ENCODE data around the gene CDHR5.
A peak's percentile ranks its signal among the peaks of the same experiment; 100 is the strongest.

The CDHR5 gene

DNA sequence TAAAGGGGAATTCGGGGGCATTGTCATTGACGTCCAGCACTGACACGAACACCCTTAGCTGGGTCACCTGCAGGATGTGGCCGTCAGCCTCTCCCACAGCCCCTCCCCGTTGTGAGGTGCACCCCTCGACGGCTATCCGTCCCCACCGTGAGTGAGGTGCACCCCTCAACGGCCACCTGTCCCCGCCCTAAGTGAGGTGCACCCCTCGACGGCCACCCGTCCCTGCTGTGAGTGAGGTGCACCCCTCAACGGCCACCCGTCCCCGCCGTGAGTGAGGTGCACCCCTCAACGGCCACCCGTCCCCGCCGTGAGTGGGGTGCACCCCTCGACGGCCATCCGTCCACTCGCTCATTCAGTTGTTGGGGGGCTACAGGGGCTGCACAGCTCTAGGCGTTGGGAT, 2.9 kb downstream of the CDHR5 start:
- no peak for DNase-seq (ENCODE audit: low read depth)

DNA sequence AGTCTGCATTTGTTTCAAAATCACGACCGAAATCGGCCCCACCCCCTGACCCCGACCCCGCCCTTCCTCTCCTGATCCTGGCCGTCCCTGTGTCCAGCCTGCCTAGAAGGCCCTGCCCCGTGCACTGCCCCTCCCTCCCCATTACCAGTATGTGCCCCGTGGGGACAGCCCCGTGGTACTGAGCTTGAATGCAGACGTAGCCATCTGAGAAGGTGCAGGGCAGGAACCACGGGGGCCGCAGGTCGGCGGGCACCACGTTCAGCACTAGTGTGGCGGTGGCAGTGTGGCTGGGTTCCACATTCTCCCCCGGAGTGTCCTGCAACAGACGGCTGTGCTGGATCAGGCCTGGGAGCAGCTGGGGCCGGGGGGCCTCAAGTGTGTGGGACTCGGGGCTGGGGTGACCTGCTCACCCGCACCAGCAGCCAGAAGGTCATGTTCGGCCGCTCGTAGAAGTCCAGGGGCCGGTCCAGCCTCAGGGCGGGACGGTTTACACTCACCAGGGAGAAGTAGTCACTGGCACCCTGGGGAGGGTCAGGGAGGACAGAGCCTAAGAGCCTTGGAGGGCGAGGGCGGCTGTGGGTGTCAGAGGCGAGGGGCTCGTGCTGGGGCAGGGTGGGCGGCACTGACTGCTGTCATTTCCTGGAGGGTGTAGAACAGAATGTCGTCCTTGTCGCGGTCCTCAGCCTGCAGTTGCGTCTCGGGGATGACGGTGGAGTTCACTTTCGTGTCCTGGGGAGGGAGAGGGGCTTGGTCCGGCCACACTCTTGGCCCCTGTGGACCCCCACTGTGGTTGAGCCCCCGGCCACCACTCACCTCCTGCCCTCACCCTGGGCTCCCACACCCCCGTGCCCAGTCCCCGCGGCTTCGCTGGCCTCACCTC, 3.6 kb downstream of the CDHR5 start:
- no peak for DNase-seq (ENCODE audit: low read depth)

DNA sequence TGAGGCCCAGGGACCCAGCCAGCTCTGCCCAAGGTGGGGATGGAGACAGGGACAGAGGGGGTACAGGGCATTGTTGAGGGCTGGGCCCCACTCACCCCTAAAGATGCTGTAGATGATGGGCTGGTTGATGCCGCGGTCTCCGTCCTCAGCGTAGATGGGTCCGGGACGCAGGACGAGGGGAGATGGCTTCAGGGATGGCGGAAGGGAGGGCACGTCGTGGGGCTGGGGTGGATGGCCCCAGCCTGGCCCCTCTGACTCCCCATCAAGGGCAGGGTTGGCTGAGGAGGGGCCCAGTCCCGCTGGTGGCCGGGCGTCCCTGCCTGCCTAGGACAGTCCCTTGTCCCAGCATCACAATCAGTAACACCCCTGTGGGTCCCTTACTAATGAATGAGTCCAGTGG, 4.6 kb downstream of the CDHR5 start:
- no peak for DNase-seq (ENCODE audit: low read depth)

DNA sequence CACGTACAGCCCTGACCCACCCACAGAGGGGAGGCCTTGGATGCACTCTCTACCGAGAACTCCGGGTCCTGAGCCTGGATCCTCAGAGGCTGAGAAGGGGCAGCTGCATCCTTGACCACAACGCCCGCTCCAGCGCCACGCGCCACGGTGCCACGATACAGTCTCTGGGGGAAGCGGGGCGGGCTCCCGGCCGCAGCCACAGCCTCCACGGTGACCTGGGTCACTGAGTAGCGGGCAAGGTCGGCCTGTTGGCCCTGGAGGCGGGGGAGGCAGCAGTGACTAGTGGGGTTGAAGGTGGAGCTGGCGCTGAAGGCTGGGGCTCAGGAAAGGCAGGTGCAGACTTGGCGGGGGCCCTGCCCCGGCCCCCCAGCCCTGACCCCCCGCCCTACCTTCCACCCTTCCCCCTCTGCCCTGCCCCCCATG, 5.1 kb downstream of the CDHR5 start:
- no peak for DNase-seq (ENCODE audit: low read depth)

DNA sequence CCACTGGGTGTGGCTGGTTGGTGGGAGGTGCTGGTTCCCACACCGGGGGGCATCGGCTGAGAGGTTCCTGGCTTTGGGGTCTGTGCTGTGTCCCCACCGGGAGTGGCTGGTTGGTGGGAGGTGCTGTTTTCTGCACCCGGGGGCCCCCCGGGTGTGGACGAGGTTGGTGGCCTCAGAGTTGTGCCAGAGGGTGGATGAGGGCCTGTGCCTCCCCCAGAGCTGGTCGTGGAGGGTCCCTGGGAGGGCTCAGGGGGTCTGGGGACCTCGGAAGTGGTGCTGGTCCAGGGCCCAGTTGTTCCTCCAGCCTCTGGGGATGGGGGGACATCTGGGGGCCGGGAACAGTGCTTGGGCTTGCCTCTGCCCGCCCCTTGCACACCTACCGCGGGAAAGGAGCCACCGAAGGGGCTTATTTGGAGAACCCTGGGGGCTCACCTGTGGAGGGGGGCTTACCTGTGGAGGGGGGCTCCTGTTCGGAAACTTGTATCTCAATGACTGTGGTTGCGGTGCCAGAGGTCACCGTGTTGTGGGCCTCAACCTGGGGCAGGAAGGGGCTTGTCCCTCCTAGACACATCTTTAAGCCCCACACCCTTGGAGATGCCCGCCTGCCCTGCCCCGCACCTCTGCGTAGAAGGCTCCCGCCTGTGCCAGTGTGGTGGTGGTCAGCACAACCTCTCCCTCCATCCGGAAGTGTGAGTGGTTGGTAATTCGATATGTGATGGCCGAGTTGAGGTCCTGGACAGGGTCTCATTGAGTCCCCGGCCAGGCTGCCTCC, 5.7 kb downstream of the CDHR5 start:
- no peak for DNase-seq (ENCODE audit: low read depth)

DNA sequence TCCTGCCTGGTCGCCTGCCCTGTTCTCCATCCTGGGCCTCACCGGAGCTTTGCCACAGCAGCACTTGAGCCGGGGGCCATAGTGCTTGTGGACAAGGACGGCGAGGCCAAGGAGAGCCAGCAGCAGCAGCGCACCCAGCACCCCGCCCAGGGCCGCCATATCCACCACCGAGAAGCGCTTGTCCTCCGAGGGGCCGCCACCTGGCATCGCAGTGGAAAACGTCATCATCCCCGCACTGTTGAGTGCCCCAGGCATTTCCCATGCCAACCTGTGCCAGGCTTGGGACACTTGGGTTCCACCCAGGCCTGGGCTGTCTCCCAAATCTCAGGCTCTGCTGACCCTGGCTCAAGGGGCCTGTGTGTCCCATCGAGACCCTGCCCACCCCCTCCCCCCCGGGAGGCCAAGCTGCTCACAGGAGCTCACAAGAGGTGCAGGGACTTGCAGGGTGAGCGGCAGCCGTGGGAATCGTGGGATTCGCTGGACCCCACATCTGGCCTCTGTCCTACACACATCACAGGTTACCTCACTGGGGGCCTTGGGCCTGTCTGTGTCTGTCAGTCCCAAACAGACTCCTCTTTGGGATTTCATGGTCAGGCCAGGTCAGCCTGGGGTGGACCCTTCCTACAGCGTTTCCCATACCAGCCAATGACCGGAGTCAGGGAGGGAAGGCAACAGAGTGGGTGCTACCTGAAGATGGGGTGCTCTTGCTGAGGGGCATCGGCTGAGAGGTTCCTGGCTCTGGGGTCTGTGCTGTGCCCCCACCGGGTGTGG, 6.7 kb downstream of the CDHR5 start:
- no peak for DNase-seq (ENCODE audit: low read depth)

DNA sequence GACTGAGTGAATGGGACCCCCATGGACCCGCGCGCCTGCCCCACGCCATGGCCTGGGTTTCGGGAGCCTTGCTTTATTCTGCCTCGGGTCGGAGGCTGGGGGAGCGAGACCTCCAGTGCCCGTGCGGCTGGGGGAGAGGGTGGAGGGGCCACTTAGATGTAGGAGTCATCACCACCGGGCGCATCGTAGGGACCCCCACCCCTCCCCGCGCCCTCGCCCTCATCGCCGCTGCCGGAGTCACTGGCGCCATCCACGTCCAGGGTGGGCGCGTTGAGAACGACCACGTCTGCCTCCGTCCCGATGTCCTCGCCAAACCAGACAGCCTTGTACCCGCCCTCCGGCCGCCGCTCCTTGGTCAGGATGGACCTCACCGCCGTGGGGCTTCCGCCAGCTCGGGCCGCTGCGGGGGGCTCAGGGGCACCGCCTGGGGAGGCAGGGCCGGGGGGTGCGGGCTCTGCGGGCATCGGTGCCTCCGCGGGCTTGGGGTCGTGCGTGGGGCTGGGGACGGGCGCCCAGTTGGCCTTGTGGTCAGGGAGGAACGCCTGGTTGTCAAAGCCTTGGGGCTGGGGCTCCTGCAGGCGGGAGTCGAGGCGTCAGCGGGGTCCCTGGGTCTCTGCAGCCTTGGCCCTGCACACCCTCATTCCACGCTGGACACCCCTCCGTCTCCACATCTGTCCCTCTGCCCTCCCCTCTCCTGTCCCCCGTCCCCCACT, 7.4 kb downstream of the CDHR5 start:
- DNase-seq (ENCODE audit: low read depth): no peak

DNA sequence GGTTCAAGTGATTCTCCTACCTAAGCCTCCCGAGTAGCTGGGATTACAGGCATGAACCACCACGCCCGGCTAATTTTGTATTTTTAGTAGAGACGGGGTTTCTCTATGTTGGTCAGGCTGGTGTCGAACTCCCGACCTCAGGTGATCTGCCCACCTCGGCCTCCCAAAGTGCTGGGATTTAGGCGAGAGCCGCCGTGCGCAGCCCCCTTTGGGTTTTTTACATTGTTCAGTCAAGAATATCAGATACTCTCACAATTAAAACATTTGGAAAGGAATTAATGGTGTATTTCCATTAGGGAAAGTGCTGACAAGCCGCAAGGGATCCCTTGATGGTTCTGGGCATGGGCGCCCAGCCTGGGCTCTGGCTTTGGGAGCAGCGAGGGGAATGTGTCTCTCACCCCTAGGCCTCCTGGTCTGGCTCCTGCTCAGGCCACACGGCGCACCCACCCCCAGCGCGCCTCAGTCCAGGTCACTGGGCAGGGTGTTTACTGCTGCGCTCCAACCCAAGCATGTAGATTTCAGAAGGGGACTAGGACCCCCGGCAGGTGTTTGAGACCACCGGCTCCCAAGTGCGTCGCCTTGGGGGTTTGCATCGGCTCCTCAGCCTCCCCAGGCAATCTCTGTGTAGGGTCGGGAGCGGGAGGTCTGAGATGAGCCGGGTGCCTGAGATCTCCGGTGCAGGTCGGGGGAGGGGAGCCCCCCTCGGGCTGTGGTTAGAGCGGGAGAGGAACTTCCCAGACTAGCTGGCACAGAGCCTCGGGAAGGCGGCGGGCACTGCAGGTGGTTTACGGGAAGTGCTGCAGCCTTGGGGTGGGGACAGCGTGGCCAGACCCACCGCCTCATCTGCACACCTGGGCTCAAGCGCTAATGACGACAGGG, 8.2 kb downstream of the CDHR5 start:
- DNase-seq (ENCODE audit: low read depth): no peak

DNA sequence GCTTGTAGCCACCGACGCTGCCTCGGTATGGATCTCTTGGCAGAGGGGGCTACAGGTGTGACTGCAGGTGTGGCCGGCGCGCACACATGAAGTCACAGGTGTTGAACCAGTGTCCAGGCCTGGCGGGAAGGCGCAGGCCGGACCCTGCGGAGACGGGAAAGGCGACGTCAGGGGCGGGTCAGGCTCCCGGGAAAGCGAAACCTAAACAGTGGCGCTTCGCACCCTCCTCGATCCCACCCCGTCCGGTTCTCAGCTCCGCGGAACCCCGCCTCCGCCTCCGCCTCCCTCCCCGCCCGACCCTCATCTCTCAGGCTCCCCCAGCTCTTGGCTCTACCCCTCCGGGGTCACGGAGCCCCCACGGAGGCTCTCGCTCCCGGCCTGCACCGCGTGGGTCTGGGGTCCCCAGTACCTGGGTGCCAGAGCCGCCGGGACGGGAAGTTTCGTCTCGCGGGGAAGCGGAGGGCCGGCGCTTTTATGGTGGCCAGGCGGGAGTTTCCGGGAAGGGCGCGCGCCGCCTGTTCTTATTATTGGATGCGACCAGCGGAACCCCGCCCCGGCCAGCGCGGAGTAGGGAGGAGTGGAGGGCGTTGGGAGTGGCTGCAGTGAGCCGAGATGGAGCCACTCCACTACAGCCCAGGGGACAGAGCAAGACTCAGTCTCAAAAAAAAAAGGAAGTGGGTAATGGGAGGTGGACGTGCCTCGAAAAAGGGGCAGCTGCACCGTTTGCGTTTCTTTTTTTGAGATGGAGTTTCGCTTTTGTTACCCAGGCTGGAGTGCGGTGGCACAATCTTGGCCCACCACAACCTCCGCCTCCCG, 9.0 kb downstream of the CDHR5 start, which contains the start of gene IRF7:
TSS of gene IRF7 (minus strand) at position 447 of the 816 bp plus-strand sequence. CDS start 586 bp downstream, outside the sequence.
- peak; percentile 94 for DNase-seq (ENCODE audit: low read depth)

DNA sequence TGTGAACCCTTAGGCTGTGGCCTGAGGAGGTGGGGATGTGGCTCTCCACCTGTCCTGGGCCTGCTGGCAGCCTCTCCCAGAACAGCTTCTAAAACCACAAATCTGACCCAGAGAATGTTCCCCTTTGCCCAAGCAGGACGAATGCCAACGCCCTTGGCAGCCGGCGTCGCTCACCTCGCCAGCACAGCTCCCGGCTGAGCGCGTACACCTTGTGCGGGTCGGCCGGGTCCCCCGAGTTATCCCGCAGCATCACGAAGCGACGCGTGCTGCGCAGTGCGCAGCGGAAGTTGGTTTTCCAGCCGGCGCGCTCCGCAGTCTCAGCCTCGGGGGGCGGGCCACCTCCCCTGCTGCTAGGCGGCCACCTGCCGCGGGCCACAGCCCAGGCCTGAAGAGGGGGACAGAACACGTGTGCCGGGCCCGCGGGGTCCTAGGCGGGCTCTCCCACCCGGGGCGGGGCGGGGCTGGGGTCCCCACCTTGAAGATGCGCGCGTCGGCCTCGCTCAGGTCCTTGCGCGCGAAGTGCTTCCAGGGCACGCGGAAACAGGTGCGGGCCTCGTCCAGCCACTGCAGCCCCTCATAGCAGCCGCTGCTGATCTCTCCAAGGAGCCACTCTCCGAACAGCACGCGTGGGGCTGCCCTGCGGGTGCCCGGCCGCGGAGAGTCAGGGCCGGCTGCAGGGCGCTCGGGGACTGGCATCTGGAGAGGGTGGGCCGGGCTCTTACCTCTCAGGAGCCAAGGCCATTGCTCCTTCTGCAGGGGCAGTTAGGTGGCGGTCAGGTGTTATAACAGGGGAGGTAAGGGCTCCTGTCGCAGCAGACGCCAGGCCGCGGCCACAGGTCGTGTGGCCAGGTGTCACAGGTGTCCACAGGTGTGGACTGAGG, 9.9 kb downstream of the CDHR5 start:
- no peak for DNase-seq (ENCODE audit: low read depth)

DNA sequence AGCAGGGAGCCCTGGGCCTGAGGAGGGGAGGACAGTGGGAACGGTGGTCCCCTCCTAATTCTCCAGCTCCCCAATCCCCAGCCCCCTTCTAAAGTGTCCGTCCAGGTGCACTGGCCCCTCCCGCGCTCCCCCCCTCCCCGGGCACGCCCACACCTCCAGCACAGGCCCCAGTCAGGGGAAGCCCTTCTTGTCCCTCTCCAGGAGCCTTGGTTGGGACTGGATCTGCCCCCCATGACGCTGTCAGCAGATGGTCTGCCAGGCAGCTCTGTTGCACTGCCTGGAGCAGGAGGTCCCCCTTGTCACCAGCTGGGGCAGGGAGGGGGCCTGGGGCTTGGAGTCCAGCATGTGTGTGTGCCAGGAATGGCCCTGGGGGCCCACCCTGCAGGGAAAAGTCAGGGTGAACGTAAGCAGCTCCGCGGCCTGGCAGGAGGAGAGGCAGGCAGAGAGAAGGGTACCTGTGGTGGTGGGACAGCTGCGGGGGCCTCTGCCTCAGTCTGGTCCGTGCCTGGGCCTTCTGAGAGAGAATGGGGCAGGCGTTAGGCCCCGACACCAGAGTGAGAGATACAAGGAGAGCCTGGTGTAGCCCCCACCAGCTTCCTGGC, 10.6 kb downstream of the CDHR5 start:
- no peak for DNase-seq (ENCODE audit: low read depth)

DNA sequence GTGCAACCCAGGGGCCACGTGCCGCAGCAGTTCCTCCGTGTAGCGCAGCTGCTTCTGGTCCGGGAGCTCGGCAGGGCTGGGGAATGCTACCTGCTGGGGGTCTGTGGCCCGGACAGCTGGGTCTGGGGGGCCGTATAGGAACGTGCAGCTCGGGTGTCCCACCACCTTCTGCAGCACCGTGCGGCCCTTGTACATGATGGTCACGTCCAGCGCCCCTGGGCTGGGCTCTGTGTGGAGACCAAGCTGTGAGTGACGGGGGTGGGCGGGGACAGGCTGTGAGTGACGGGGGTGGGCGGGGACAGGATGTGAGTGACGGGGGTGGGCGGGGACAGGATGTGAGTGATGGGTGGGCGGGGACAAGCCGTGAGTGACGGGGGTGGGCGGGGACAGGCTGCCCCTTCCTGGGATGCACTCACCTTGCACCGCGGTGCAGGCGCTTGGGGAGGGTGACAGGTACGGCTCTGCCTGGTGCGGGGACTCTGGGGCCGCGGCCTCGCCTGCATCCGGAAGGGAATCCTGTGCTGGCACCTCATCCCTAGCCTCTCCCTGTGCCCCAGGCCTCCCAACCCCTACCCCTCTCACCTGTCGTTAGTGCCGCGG, 11.3 kb downstream of the CDHR5 start:
- DNase-seq (ENCODE audit: low read depth): peak; percentile 70

DNA sequence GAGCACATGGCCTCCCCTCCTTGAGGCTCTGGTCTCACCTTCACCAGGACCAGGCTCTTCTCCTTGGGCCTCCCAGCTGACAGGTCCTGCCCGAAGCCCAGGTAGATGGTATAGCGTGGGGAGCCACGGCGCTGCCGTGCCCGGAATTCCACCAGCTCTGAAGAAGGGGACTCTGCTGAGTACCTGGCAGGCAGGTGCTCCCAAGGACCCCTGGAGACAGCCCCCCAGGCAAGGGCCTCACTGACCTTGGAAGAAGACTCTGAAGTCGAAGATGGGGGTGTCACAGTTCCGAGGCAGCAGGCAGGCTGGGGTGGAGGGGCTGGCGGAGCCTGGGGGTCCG, 11.8 kb downstream of the CDHR5 start:
- no peak for DNase-seq (ENCODE audit: low read depth)

DNA sequence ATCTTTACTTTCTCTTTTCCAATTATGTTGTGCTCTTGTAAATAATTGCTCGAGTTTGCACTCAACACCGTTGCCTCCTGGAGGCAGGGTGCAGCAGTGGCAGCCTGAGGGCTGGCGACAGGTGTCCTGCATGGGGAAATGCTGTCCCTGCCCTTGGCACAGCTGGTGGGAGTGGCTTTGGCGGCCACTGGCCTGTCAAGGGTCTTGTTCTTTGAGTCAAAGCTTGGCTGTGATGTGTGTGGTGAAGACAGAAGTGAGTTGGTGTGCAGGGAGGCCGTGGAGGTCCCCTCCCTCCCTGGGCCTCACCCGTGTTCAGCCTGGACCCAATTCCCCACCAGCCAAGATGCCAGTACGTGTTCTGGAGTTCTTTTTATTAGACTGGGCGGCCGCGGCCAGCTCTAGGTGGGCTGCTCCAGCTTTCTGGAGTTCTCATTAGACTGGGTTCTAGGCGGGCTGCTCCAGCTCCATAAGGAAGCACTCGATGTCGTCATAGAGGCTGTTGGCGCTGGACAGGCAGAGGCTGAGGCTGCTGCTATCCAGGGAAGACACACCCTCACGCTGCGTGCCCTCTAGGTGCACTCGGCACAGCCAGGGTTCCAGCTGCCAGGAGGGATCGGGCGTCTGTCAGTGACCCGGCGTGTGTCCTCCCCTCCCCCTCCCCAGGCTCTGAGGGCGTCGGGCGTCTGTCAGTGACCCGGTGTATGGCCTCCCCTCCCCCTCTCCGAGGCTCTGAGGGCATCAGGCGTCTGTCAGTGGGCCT, 12.4 kb downstream of the CDHR5 start:
- peak; percentile 56 for DNase-seq (ENCODE audit: low read depth)

DNA sequence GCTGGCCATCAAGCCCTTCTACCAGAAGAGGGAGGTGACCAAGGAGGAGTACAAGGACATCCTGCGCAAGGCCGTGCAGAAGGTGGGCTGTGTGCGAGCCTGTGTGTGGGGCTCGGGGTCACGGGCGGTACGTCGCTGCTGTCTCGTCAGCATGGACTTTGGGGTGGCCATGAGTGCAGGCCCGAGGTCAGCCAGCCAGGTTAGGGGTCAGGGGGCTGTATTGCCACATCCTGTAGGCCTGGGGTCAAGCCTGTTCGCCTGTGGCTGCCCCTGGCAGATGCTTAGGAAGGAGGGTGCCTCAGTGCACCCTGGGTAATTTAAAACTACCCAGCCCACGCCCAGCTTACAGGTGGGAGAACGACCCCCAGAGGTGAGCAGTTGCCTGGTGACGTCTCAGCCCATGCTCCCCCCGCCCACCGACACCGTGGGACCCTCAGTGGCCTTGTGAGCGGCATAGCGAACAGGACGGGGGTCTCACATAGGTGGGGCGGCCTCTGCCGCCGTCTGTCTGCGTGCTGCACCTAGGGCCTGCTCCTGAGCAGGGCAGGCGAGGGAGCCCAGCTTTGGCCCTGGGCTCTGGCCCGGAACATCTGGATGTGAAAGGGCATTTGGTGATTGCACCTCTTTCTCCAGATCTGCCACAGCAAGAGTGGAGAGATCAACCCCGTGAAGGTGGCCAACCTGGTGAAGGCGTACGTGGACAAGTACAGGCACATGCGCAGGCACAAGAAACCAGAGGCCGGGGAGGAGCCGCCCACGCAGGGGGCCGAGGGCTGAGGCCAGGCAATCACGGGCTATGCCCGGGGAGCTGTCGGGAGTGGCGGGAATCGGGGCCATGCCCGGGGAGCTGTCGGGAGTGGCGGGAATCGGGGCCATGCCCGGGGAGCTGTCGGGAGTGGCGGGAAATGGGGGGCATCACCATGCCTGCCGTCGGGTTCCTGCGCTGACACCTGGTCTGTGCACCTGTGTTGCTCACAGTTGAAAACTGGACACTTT, 13.5 kb downstream of the CDHR5 start:
- DNase-seq (ENCODE audit: low read depth): no peak

DNA sequence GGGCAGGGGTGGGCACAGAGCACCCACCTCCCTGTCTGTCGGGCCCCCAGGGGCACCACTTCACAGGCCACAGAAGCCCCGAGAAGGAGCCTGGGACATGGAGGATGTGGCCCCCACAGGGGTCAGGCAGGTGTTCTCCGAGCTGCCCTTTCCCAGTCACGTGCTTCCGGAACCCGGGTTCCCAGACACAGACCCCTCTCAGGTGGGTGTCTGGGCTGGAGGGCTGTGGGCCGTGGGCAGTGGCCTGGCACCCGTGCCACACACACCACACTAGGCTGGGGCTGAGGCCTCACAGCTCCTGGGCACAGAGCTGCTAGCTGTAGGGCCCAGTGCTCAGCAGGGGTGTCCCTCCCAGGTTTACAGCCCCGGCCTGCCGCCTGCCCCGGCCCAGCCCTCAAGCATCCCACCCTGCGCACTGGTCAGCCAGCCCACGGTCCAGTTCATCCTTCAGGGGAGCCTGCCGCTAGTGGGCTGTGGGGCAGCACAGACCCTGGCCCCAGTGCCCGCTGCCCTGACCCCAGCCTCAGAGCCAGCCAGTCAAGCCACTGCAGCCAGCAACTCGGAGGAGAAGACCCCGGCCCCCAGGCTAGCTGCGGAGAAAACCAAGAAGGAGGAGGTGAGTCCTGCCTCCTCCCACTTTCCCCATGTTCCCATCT, 14.5 kb downstream of the CDHR5 start:
- DNase-seq (ENCODE audit: low read depth): no peak
